DMS53 treated with DMSO at 0.1 percent for 48 hours (cell line): ENCODE measurements around the gene PBX3.

Source experiments
- DNase-seq: peaks from one replicate; lab custom pipeline; 2025; ENCODE audit not compliant: unreplicated experiment; lab: John Stamatoyannopoulos, UW

The PBX3 gene

DNA sequence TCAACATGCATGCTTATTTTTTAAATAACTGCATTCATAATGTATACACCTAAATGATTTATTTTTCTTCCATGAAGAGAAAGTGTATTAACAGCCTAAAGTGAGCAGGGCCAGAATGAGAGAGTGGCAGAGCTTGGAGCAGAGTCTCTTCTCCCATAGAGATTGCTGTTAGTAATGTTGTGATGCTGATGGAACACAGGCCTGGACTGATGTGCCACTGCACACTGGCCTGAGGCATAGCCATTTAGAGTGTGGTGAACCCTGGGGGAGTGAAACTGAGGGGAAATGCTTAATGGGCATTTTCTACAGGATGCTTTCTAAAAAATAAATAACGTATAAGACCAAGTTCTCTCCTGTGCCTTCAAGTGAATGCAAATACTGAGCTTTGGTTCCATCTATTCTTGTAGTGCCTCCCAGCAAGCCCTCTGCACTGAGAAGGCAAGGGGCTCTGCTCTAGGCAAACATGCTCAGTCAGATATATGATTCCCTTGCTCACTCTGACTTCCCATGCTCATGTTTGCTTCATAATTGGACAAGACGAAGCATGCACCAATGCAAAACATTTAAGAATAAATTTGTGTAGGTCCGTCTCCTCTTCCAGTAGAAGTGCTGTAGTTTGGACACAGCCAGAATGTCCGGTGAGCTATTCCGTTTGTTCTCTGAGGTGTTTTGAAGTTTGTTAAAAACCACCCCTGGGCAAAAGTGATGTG, 185.7 kb downstream of the PBX3 start:
- no peak for DNase-seq

DNA sequence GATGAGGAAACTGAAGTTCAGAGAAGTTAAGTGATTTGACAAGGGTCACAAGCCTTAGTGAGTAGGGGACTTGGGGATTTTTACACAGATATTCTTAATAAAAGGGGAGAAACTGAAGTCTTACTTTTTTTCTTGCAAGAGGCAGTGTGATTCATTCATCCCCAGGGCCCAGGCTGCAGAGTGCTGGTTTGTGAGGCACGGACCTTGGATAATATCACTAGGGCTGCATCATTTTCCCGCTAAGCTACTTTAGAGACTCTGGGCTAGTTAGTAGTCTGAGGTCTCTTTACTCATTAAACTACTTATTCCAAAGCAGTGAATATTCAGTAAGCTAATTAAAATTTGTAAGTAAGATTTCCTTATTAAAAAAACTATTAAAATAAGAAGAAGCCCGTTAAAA, 195.0 kb downstream of the PBX3 start:
- no peak for DNase-seq

DNA sequence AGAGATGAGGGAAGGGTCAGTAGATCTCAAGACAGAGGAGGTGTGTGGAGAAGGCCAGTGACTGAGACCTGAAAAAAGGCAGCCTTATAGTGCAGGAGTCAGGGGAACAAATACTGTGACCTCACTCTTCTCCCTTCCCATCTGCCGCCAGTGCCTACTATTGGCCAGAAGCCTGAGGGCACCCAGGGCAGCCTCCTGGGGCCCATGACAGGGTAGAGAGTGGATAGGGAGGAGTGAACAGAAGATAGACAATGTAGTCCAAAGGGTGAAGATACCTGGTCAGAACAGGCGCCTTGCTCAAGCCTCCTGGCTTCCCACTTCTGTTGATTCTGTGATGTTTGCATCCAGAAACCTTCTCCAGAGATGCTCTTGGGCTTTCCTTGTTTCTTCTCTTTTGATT, 196.7 kb downstream of the PBX3 start:
- no peak for DNase-seq

DNA sequence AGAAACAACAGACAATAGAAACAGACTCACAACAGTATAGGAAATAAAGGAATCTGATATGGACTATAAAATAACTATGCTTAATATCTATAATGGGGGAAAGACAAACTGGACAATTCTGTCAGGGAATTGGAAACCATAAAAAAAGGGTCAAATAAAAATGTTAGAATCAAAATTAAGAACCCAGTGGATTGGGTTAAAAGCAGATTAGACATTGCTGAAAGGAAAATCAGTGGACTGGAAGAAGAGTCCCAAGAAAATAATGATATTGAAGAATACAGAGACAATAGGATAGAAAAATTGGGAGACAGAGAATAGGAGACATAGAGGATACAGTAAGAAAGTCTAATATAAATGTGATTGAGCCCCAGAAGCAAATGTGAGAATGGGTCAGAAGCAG, 199.2 kb downstream of the PBX3 start:
- no peak for DNase-seq

DNA sequence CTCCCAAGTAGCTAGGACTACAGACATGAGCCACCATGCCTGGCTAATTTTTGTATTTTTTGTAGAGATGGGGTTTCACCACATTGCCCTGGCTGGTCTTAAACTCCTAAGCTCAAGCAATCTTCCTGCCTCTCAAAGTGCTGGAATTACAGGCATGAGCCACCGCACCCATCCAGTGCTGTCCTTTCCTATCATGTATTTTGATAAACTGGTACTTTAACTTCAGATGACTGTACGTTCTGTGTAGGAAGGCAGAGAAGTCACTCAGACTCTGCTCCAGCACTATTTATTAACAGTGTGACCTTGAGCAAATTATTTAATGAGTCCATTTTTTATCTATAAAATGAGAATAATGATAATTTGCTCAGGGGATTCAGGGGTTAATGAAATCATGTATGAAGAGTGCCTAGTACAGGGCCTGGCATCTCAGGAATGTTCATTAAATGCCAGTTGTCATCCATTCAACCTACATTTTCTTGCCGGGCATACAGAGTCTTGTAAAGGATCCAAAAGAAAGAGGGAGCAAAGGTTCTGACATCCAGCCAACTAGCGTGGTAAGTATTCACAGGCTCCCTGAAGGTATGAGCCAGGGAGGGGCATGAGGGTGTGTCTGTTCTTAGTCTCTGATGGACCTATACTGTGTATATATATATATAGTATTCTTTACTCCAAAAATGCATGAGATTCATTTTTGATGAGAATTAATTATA, 201.9 kb downstream of the PBX3 start:
- DNase-seq = no peak

DNA sequence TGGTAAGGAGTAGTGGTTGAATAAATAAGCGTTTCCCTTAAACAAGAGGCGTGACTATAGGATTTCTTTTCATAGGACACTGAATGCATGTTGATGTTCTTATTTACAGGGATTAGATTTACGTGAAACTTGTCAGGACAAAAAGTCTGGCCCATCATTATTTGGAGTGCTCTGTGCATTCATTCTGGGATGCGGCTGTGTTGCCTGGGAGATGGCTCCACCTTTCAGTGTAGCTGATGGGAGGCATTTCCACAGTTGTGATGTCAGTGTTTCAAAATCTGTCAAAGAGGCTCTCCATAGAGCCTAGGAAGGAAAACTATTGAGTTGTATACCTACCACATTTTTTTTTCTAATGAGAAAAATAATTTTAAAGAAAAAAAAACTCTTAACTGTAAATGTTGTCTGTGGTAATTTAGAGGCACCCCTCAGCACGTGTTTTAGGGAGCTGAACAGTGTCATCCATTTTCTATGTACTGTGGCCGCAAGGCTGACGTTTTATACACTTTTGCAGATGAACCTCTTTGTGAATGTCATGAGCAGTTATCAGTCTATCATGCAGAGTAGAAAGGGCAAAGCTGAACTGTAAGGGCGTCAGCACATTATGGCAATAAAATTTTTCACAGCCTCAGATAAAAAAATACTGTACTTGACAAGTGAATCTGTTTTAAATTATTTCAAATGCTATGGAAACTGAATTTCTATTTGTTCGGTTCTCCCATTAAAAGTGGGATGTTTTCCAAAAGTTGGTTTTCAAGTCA, 202.7 kb downstream of the PBX3 start:
- no peak for DNase-seq

DNA sequence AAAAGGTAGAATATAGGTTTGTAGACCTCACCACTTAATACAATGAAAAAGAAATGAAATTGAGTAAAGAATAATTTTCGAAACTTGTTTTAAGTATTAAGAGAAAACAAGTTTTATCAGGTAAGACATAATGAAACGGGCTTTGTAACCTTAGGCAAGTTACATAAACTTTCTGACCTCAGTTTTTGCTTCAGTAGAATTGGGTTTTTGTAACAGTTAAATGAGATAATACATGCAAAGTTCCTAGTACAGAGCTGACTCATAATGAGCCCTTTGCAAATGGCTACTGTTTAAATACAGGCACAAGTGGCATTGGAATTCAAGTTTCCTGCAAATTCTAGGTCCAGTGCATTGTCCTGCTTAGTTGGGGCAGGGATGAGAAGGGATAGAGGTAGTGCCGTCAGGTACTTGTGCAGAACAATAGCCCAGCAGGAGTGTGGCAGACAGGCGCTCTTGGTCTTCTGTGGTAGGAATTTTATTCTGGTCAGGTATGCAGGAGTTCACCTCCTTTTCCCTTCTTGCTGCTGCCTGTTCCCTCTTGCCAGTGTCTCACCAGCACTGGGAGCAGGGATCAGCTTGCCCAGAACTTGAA, 203.8 kb downstream of the PBX3 start:
- DNase-seq = no peak

DNA sequence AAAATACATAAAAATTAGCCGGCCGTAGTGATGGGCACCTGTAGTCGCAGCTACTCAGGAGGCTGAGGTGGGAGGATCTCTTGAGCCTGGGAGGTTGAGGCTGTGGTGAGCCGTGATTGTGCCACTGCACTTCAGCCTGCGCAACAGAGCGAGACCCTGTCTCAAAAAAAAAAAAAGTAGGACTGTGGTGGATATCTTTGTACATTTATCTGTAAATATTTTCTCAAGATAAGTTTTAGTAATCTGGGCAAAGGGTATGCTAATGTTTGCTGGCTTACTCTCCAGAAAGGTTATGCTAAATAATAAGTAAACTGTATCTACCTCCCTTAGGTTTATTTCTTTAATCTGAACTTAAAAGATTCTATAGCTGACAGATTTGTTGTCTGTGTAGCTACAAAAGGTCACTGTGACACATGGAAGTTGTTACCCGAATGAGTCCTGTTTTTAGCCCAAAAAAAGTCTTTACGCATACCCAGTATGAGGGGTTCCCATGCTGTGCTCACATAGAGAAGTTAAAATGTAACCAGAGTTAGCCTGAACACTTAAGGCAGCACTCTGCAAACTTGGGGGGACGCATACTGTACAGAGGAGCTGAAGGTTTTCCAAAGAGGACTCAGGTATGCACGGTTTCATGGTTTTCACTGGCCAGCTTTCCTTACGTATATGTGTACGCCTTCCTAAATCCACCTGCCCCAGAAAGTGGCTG, 206.3 kb downstream of the PBX3 start:
- no peak for DNase-seq

DNA sequence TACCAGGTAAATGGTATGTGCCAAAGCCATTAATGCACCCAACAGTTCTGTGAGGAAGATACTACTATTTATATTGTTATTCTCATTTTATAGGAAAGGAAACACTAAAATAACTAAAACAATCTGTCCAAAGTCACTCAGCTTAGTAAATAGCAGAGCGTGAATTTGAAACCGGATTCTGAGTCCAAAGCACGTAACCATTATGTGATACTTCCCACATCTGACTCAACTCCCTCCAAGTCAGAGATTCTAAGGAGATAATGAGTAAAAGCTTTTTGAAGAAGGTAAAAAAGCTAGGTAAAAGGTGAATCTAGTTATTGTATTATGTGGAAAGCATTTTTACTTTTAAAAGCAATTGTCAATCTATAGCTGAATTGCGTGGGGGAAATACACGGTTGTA, 208.9 kb downstream of the PBX3 start:
- DNase-seq = no peak

DNA sequence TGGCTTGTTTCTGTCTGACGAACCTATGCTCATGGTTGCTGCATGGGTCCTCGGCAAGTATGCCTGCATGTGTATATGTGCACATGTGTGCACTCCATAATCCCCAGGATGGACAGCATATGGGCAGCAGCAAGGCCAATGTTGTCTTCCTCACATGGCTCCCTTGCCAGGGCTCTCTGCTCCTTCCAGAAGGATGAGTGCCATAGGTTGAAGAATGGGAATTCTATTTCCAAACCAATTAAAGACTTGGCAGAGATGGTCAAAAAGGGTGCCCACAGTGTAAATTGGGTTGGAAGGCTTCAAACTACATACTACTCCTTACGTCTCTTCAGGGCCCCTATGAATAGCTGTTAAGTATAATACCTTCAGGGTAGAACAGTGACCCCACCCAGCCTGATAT, 212.1 kb downstream of the PBX3 start:
- DNase-seq = no peak

DNA sequence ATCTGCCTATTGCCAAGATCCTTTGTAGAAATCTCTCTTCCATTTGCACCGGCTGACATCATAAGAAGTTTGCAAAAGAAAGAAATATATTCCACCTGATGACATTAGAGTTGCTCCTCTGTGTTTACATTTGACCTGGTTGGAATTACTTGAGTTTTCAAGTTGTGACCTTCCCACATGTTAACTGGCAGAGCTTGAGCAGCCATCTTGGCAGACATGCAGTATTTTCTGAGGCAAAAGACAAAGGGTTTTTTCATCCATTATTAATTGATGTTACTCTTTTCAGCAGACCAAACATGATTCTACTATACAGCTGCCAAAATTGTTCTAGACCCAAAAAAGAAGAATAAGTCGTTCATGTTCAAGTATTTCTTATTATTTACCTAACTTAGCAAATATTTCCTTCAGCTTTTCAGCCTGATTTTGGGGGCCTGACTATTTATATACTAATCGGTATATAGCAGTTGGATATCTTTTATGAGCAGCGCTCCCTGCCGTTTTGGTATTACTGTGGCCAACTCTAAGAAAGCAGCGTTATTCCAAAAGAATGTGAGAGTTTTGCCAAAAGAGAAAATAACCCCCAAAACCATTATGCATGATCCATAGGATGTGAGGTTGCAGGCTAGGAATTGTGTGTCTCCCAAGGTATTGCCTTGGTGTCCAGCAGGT, 212.9 kb downstream of the PBX3 start:
- DNase-seq = no peak

DNA sequence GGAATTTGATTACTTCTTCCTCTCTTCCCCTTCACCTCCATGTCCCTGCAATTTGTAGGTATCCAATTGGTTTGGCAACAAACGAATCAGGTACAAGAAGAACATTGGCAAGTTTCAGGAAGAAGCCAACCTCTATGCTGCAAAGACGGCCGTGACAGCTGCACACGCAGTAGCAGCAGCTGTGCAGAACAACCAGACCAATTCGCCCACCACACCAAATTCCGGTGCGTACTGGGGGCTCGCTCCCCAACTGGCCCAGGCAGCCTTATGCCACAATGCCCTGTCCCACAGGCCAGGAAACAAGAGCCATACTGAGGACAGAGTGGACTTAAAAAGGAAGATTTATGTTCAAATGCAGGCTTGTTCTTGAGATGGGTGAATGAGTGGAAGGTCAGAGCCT, 213.5 kb downstream of the PBX3 start:
- DNase-seq = no peak

DNA sequence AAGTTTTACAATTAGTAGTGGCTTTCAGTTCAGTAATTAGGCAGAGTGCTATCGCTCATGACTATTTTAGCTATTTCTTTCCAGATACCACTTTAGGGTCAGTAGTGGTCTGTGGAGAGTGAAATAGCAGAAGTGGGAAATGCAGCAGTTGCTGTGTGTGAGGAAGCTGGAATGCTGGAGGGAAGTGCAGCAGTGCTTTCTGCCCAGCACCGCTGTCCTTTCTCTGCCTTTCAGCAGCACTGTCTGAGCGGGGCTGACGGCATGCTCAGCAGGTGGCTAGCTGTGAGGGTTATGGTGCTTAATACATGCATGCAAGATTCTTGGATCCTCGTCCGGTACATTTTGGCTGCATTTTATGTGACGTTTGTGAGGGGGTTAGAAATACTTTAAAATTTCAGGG, 213.9 kb downstream of the PBX3 start:
- DNase-seq = no peak

DNA sequence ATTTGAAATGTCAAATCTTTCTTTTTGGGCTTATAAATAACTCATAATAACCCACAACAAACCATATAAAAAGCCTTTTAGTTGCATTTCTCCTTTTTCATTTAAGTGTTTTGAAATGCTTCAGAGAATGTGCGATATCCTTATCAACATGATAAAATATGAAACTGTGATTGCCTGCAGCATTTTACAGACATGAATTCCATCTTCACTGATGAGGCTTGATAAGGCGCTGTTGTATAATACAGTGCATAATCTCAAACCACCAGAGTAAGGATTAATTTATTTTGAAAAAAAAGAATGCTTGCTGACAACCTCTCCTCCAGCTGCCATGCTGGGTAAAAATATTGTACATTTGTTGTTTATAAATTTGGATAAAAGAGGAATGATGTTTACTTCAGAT, 216.8 kb downstream of the PBX3 start:
- DNase-seq = no peak

DNA sequence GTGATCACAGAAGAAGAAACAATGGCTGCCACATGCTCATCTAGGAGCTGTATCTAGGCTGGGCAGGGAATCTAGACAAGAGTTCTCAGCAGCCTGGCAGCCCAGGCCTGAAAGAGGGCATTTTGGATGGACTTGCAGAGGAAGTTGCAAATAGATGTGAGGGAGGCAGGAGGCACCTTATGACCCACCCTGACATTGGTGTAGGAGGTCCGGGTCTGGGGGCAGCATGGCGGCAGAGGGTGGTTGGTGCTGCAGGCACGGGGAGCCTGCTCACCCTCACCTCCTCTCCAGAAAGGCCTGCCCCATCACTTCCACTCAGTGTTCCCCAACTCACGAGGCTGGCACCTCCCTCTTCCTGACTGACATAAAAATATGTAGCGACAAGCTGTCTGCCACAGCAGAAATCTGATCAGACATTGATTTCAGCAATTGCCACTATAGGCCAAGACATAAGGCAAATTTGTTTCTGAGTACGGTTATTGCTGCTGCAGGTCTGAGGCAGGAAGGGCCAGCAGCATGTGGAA, 217.6 kb downstream of the PBX3 start:
- no peak for DNase-seq

DNA sequence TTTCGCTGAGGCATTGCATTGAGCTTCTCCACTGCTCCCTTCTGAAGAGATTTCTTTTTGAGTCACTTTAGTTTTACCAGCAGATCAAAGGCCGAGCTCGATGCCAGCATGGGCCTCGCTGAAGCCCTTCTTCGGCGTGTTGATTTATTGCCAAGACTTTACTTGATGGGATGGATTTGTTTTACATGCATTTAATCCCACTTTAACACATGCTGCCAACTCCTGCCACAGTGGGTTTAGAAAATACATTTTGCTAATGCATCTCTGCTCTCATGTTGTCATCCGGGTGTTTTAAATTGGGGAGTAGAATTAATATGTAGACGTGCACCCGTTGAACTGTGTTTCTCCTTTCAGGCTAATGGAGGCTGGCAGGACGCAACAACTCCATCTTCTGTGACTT, 218.3 kb downstream of the PBX3 start:
- DNase-seq = no peak

DNA sequence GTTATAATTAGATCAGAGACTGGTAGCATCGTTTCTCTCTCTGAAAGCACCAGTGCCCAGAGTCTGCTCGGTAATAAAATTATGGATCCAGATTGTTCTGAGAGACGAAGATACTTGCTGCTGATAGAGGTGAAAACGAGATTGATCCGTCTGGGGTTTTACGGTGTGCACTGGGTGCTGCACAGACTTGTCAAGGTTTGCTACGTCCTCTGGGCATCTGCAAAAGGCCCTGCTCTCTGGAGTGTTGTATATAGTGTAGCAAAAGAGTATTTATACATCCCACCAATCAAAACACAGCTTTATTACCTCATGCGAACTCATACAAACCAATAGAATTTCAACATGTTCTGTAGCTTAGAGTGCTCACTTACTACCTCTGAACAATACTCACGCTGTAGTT, 219.3 kb downstream of the PBX3 start:
- DNase-seq = no peak

DNA sequence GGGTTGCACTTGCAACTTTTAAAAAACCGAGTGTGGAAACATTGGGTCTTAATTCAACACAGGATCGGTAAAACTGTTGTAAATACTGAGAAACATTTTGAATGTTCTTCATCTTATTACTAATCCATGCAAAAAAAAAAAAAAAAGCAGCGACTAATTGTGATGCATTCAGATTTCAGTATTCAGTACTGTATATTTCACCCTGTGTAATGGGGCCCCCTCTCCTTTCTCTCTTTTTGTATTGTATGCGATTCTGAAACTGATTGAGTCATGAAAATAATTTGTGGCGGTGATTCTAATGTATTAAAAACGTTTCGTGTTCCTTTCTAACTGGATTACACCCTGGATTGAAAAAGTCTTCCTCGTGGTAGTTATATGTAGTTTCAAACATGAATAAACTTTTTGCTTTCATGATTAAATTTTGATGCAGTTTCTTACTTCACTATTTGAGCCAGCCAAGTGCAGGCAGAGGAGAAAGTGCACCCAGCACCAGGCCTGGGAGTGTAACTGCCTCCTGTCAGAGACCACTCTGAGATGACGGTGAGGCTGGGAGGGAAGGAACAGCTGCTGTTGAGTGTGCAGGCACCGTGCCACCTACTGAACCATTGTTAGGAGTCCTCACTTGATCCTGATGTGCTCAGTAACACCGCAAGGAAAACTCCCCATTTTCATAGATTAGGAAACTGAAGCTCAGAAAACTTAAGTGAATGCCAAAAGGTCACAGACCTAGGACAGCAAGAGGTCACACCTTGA, 220.0 kb downstream of the PBX3 start:
- DNase-seq = no peak

DNA sequence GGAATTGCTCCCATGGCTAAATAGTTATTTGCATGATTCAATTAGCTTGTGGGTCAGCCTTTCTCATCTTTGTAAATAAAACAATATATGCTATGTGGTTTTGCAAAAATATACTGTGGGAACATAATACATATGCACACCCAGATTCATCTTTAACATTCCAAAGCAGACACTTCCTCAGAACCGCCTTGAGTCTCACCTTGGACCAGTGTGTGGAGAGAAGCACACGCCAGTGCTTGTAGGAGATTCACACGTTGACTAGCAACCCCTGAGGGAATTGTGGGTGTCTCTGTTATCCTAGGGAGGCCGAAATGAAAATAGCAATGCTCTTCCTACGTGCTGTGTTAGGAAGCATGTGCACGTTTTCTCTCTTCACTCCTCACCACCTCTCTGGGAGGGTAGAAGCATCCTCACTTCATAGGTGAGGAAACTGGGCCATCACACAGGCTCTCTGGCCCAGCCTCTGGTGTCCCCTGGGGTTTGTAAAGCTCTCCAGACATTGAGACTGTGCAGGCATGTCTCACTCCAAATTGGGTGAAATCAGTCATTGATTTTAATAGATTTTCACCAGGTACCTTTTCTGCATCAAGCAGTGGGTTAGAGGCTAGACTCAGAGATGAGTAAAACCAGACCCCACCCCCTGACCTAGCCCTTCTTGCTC, 221.7 kb downstream of the PBX3 start:
- no peak for DNase-seq
